ENCODE data around the gene CDK3. TPM values are rescaled to one million over a fixed set of nuclear protein-coding genes. Genes with fewer than 3 reads are reported as not detected.

Gene CDK3
- total and polyA plus RNA-seq, 9 of the 15 experiments (the other 6 are each of a cell fraction or from before 2014, with no cell fraction given): 0.55 to 8.2 (median 4.7) TPM

DNA sequence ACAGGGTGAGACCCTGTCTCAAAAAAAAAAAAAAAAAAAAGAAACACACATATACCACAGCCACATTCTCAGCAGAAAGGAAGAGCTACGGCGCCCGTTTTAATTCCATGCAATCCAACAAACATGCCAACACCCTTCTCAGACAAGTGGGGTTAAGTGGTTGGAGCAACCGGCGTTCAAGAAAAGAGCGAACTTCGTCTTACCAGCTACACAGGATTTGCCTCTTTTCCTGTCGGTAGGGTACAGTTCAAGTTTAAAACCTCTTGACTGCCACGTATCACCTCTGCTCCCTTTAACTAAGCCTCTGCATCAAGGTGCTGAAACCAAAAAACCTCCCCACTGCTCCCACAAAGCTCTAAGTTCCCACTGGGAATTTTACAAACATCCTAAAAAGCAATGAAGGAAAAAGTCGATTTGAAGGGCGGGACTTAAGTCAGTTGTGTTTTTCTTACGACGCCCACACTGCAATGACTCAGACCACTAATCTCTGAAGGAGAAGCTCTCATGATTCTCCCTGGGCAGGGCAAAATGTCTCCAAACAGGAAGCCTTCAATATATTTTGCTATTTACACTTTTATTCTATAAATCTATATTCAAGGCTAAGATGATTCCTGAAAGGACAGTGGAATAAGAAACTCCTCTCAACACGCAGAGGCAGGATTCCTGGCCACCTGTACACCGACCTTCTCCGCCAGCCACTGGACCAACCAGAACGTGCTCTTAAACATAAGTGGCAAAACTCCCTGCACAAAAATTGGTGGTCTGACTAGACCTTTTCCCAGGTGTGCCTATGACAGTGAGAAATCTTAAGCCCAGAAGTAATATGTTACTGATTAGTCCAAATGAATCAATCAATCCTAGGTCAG, 52.8 kb downstream of the CDK3 start (continued):
- TF ChIP-seq ARID1B (IDR thresholded peaks at IDR 0.05) (peak; percentile 8; the same call in 1 of the 2 replicates), CBX5 (IDR thresholded peaks at IDR 0.05; ENCODE audit: borderline replicate concordance, low read depth) (no peak), JUN (IDR thresholded peaks at IDR 0.05; ENCODE audit: borderline replicate concordance, low read depth, low read length) (peak; percentile 26; the same call in 1 of the 2 replicates), JUN (CRISPR knock-in tag; IDR thresholded peaks at IDR 0.05; ENCODE audit: borderline replicate concordance) (no peak), KLF6 (CRISPR knock-in tag; IDR thresholded peaks at IDR 0.05; ENCODE audit: borderline replicate concordance) (no peak), RFX1 (IDR thresholded peaks at IDR 0.05) (no peak), ZNF785 (CRISPR knock-in tag; IDR thresholded peaks at IDR 0.05) (no peak)
- TF ChIP-seq, protein P1, sequence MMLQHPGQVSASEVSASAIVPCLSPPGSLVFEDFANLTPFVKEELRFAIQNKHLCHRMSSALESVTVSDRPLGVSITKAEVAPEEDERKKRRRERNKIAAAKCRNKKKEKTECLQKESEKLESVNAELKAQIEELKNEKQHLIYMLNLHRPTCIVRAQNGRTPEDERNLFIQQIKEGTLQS (IDR thresholded peaks at IDR 0.05): peak; percentile 48; the same call in 1 of the 2 replicates
- TF ChIP-seq, protein P1 (CRISPR knock-in tag; conservative IDR thresholded peaks at IDR 0.05): no peak

DNA sequence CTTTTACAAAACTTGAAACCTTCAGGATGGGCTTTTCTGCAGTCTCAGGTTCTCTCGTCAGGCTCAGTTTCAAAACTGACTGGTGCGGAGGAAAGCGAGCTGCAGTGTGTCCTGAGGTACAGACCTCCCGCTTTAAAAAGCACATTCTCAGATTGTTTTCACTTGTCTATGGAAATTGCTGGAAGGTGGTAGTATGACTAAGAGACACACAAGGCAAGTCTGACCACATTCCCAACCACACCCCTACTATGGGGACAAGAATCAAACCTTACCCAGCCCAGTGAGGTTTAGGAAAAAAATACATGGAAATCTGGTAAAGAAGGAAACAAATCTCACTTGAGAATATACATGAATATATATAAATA, 53.4 kb downstream of the CDK3 start:
- no peak for FAIRE-seq
- ChIA-PET POLR2A (interaction anchor here (0.5 to 2.3 kb wide), 8 partner anchors 9 to 233 kb away, joined by 3 to 12 read pairs (median 3); partner anchors contain the start of gene SRP68), CTCF (ENCODE audit: low intra/inter-chr PET ratio) (no interaction called here)
- ATAC-seq: peak; percentile 27; the same call in 1 of the 3 replicates
- no peak overlapping the region for H3K9ac ChIP-seq (ENCODE audit: insufficient read depth in 1 of 2, low read depth in 2 of 2, low read length in 2 of 2)
- peaks cover 83% of the 10 kb centered on the region for H3K36me3 ChIP-seq (ENCODE audit: control insufficient read depth, insufficient read depth, low read length)
- H2AFZ ChIP-seq (ENCODE audit: low read depth, low read length): no peak overlapping the region
- 76% methylated on average over 4 of the region's 4 CpGs for WGBS (ENCODE audit: insufficient coverage, low coverage, missing lambda C conversion rate)
- H3K4me3 ChIP-seq: no peak overlapping the region
- peaks cover 5 to 9% of the 10 kb centered on the region in 2 experiments; a peak in 3 of 5 replicates for H3K4me1 ChIP-seq (replicated peaks in 1 of 2; ENCODE audit: control insufficient read depth in 2 of 2, insufficient read depth in 2 of 2, low read length in 2 of 2)
- H3K27me3 ChIP-seq (ENCODE audit: control insufficient read depth in 2 of 2, insufficient read depth in 2 of 2, low read length in 2 of 2): no peaks in the 10 kb centered on the region
- H3K4me2 ChIP-seq (ENCODE audit: insufficient read depth, low read length): no peak overlapping the region
- BruUV-seq (replicated peaks): no TSS peak
- H3K9me1 ChIP-seq (ENCODE audit: control insufficient read depth, insufficient read depth, low read length): no peaks in the 10 kb centered on the region
- H3K27ac ChIP-seq (ENCODE audit: extremely low read depth, low read depth, low read length): peak overlapping the region; percentile 71
- H3K79me2 ChIP-seq (ENCODE audit: control insufficient read depth, insufficient read depth, low read length): peaks cover 11% of the 10 kb centered on the region; the same call in 2 of the 3 replicates
- H3K9me3 ChIP-seq (replicated peaks; ENCODE audit: control insufficient read depth, insufficient read depth, low read depth, low read length): no peaks in the 10 kb centered on the region
- in situ Hi-C loops (cut with MboI): no loop called here
- no peak for DNase-seq (ENCODE audit: extremely low read depth in 1 of 4, low spot score in 3 of 4)
- no peaks in the 10 kb centered on the region for H4K20me1 ChIP-seq (replicated peaks; ENCODE audit: control insufficient read depth, insufficient read depth, low read length)
- intact Hi-C loops (cut with micrococcal nuclease): no loop called here
- TF ChIP-seq POLR2H (tag; IDR thresholded peaks at IDR 0.05; ENCODE audit: low read depth) (no peak), FOSL1 (tag; conservative IDR thresholded peaks at IDR 0.05) (peak; percentile 88), ZZZ3 (IDR thresholded peaks at IDR 0.05) (no peak), CXXC5 (CRISPR knock-in tag; IDR thresholded peaks at IDR 0.05) (no peak), HMG20B (CRISPR knock-in tag; IDR thresholded peaks at IDR 0.05) (no peak), ZSCAN32 (CRISPR knock-in tag; IDR thresholded peaks at IDR 0.05) (no peak), EHMT2 (IDR thresholded peaks at IDR 0.05) (0 out of 2 replicates have a peak, but pooled peaks have one; percentile 15), ARHGAP35 (IDR thresholded peaks at IDR 0.05; ENCODE audit: partially characterized antibody) (no peak)
- TF ChIP-seq, protein P2, sequence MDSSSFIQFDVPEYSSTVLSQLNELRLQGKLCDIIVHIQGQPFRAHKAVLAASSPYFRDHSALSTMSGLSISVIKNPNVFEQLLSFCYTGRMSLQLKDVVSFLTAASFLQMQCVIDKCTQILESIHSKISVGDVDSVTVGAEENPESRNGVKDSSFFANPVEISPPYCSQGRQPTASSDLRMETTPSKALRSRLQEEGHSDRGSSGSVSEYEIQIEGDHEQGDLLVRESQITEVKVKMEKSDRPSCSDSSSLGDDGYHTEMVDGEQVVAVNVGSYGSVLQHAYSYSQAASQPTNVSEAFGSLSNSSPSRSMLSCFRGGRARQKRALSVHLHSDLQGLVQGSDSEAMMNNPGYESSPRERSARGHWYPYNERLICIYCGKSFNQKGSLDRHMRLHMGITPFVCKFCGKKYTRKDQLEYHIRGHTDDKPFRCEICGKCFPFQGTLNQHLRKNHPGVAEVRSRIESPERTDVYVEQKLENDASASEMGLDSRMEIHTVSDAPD (CRISPR knock-in tag; IDR thresholded peaks at IDR 0.05): no peak
- TF ChIP-seq, protein P3, sequence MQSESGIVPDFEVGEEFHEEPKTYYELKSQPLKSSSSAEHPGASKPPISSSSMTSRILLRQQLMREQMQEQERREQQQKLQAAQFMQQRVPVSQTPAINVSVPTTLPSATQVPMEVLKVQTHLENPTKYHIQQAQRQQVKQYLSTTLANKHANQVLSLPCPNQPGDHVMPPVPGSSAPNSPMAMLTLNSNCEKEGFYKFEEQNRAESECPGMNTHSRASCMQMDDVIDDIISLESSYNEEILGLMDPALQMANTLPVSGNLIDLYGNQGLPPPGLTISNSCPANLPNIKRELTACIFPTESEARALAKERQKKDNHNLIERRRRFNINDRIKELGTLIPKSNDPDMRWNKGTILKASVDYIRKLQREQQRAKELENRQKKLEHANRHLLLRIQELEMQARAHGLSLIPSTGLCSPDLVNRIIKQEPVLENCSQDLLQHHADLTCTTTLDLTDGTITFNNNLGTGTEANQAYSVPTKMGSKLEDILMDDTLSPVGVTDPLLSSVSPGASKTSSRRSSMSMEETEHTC (IDR thresholded peaks at IDR 0.05): no peak

All from K562 (cell line).